ENCODE data around the gene ARL15.
"Not testable (repeated sequence)": the region's sequence is repeated elsewhere in the genome, so short reads cannot be mapped to it uniquely, and the experiment has no call there.

Gene ARL15

GRCh38 chr5:53900677-53901076 is 409.7 kb downstream of the ARL15 start:
- no peak for DNase-seq (ENCODE audit: low read depth in 2 of 2)

GRCh38 chr5:53895091-53895683 is 415.2 kb downstream of the ARL15 start:
- no peak for DNase-seq (ENCODE audit: low read depth in 2 of 2)

GRCh38 chr5:53893626-53894025 is 416.7 kb downstream of the ARL15 start:
- DNase-seq (ENCODE audit: low read depth in 2 of 2), result no peak

- DNase-seq (ENCODE audit: low read depth in 2 of 2), result no peak
These were observed 418.1 kb downstream of the ARL15 start for GRCh38 chr5:53892224-53892623.

- no peak for DNase-seq (ENCODE audit: low read depth in 2 of 2)
These were observed 419.2 kb downstream of the ARL15 start for GRCh38 chr5:53891159-53891558.

GRCh38 chr5:53890490-53890889 is 419.9 kb downstream of the ARL15 start:
- DNase-seq (ENCODE audit: low read depth in 2 of 2), result no peak

GRCh38 chr5:53884844-53885243 is 425.5 kb downstream of the ARL15 start:
- DNase-seq (ENCODE audit: low read depth in 2 of 2), result no peak

GRCh38 chr5:53884417-53884816 is 426.0 kb downstream of the ARL15 start:
- DNase-seq (ENCODE audit: low read depth in 2 of 2), result no peak

- DNase-seq (ENCODE audit: low read depth in 2 of 2), result no peak
These were observed 427.7 kb downstream of the ARL15 start for GRCh38 chr5:53882676-53883031.

GRCh38 chr5:53882006-53882675 is 428.2 kb downstream of the ARL15 start:
- no peak for DNase-seq (ENCODE audit: low read depth in 2 of 2)

GRCh38 chr5:53879708-53880323 is 430.6 kb downstream of the ARL15 start:
- no peak for DNase-seq (ENCODE audit: low read depth in 2 of 2)

GRCh38 chr5:53878015-53878414 is 432.4 kb downstream of the ARL15 start:
- DNase-seq (ENCODE audit: low read depth in 2 of 2), result no peak

GRCh38 chr5:53877243-53877642 is 433.1 kb downstream of the ARL15 start:
- no peak for DNase-seq (ENCODE audit: low read depth in 2 of 2)

GRCh38 chr5:53874409-53874808 is 436.0 kb downstream of the ARL15 start:
- DNase-seq (ENCODE audit: low read depth in 2 of 2), result no peak

- no peak for DNase-seq (ENCODE audit: low read depth in 2 of 2)
These were observed 437.1 kb downstream of the ARL15 start for GRCh38 chr5:53873235-53873634.

- no peak for DNase-seq (ENCODE audit: low read depth in 2 of 2)
These were observed 438.6 kb downstream of the ARL15 start for GRCh38 chr5:53871775-53872174.

- DNase-seq (ENCODE audit: low read depth in 2 of 2), result no peak
These were observed 439.3 kb downstream of the ARL15 start for GRCh38 chr5:53871050-53871449.

GRCh38 chr5:53858700-53859456 is 451.5 kb downstream of the ARL15 start:
- DNase-seq (ENCODE audit: low read depth in 2 of 2), result no peak

- no peak for DNase-seq (ENCODE audit: low read depth in 2 of 2)
These were observed 453.9 kb downstream of the ARL15 start for GRCh38 chr5:53856506-53856905.

GRCh38 chr5:53836851-53837430 is 473.4 kb downstream of the ARL15 start:
- DNase-seq (ENCODE audit: low read depth in 2 of 2), result not testable (repeated sequence)

GRCh38 chr5:53834500-53834899 is 475.9 kb downstream of the ARL15 start:
- no peak for DNase-seq (ENCODE audit: low read depth in 2 of 2)

Measured in activated CD8-positive, alpha-beta memory T cell treated with anti-CD3 and anti-CD28 coated beads for 4 hours (primary cell).